Fibroblast of villous mesenchyme (primary cell): ENCODE results near the gene SESN1. TPM values are rescaled to one million over a fixed set of nuclear protein-coding genes. Genes with fewer than 3 reads are reported as not detected.

ENCODE experiments used
- DNase-seq: peaks from one replicate; pipeline ENCODE4 v3.0.0-alpha.2; 2010; ENCODE audit warnings: low read depth
- H3K4me3 ChIP-seq: 2 replicates; pipeline ENCODE4 v1.5.1; 2011; ENCODE audit warnings: low read depth, mild to moderate bottlenecking, low read length
- total RNA-seq: library from RNA; depleted of rRNA; stranded (reverse); fragments of >200 nt; gene quantifications from 2 replicates; pipeline ENCODE4 v1.2.3, GENCODE V29; 2012
- TF ChIP-seq, protein P1 (sequence below): IDR thresholded peaks from 2 replicates; pipeline ENCODE4 v1.5.1; 2012; ENCODE audit warnings: low read depth, mild to moderate bottlenecking, low read length; ENCODE audit not compliant: insufficient read depth

SESN1 gene
- total RNA-seq, 1 donor: 29.4 TPM

- H3K4me3 ChIP-seq: no peak overlapping the region
- no peak for DNase-seq
- TF ChIP-seq, protein P1, sequence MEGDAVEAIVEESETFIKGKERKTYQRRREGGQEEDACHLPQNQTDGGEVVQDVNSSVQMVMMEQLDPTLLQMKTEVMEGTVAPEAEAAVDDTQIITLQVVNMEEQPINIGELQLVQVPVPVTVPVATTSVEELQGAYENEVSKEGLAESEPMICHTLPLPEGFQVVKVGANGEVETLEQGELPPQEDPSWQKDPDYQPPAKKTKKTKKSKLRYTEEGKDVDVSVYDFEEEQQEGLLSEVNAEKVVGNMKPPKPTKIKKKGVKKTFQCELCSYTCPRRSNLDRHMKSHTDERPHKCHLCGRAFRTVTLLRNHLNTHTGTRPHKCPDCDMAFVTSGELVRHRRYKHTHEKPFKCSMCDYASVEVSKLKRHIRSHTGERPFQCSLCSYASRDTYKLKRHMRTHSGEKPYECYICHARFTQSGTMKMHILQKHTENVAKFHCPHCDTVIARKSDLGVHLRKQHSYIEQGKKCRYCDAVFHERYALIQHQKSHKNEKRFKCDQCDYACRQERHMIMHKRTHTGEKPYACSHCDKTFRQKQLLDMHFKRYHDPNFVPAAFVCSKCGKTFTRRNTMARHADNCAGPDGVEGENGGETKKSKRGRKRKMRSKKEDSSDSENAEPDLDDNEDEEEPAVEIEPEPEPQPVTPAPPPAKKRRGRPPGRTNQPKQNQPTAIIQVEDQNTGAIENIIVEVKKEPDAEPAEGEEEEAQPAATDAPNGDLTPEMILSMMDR: no peak
Measured at GRCh38 chr6:109045493-109045892, 49.2 kb downstream of the SESN1 start.

GRCh38 chr6:109039795-109040194 lies 54.9 kb downstream of the SESN1 start:
- DNase-seq: peak; percentile 42
- TF ChIP-seq, protein P1: no peak
- no peak overlapping the region for H3K4me3 ChIP-seq

GRCh38 chr6:109038837-109039398 lies 55.7 kb downstream of the SESN1 start:
- H3K4me3 ChIP-seq: no peak overlapping the region
- DNase-seq: no peak
- TF ChIP-seq, protein P1: no peak

GRCh38 chr6:109036574-109037294 lies 57.9 kb downstream of the SESN1 start:
- no peak overlapping the region for H3K4me3 ChIP-seq
- TF ChIP-seq, protein P1: no peak
- peak; percentile 20 for DNase-seq

DNA sequence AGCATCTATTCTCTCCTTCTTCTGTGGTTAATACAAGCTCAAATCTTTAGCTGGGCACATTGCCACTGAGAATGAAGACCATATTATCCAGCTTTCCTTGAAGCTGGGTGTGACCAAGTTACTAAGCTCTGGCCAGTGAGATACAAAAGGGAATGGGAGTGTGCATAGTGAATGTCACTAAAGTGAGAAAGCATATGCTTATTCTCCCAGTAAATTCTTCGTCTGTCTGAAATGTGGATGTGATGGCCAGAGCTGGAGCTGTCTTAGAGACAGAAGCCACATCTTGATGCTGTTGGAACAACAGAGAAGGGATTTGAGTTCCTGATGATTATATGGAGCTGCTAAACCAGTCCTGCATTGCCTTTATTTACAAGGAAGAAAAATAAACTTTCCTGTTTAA lies 60.1 kb downstream of the SESN1 start:
- no peak for DNase-seq
- TF ChIP-seq, protein P1: no peak

DNA sequence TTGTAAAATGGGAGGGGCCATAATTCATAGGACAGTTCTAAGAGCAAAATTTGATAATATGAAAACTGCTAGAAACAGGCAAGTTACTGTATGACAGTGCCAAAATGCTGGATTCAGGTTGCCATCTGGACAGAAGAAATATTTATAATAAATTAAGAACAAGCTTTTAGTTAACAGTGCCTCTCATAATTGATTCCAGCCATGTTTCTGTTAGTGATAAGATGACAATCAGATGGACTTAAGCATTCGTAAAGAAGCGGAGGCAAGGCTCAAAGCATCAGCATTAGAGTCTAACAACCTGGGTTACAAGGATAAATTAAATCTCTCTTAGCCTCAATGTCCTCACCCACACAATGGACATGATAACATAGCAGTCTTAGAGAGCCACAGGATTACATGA lies 61.0 kb downstream of the SESN1 start:
- TF ChIP-seq, protein P1: no peak
- H3K4me3 ChIP-seq: no peak overlapping the region

More for the DNA sequence above, 60.1 kb downstream of the SESN1 start:
- H3K4me3 ChIP-seq: no peak overlapping the region

More for the DNA sequence above, 61.0 kb downstream of the SESN1 start:
- no peak for DNase-seq
